Glomerular visceral epithelial cell (primary cell): ENCODE data around the gene EIF4G2.
A peak's percentile ranks its signal among the peaks of the same experiment; 100 is the strongest.

Experiments
- DNase-seq: peaks from one replicate; pipeline ENCODE4 v3.0.0-alpha.2; 2016; ENCODE audit errors: extremely low spot score

EIF4G2 gene

DNA sequence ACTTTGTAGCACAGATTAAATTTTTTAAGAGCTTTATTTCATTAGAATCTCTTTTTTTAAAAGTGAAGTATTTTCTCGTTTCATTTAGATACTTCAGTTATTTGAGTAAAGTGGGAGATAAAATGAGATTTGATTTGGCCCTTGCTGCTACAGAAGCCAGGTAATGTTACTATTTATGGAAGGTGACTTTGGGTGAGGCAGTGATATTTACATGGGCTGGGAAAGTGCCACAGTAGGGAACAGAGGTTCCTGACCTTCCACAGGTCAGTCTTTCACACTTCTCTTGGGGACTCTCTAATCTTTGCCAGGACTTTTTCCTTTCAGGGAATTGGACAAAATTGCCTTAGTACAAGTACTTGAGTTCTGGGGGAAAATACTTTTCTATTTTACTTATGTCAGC is 37.3 kb downstream of the EIF4G2 start:
- DNase-seq: no peak

DNA sequence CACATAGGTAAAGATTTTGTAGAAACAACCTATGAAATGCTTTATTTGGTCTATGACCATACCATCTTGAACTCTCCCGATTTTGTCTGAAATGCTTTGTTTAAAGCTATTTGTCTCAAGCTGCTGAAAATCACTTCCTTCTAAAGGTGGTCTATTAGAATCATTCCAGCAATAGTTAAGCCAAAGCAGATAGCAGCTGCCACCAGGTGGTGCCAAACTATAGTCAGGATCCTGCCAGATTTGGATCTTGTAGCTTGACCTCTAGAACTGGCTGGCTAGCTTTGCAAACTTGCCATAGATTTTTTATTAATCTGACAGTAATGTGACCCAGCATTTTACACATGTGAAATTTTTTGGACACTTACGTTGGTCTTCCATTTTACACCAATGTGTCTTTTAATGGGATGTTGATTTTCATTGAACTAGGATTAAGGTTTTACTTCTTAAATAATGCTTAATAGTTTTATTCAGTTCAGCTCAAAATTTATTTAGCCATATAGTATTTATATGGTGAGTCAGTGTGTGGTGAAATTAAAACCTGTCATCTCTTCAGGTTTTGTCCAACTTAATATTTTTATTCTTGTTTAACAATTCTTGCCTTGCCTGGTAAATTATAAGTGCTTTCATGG is 38.0 kb downstream of the EIF4G2 start:
- DNase-seq: peak; percentile 41

GRCh38 chr11:10764412-10764811 is 44.3 kb downstream of the EIF4G2 start:
- no peak for DNase-seq

- DNase-seq: no peak
Observed at GRCh38 chr11:10763766-10764165, 45.0 kb downstream of the EIF4G2 start.

DNA sequence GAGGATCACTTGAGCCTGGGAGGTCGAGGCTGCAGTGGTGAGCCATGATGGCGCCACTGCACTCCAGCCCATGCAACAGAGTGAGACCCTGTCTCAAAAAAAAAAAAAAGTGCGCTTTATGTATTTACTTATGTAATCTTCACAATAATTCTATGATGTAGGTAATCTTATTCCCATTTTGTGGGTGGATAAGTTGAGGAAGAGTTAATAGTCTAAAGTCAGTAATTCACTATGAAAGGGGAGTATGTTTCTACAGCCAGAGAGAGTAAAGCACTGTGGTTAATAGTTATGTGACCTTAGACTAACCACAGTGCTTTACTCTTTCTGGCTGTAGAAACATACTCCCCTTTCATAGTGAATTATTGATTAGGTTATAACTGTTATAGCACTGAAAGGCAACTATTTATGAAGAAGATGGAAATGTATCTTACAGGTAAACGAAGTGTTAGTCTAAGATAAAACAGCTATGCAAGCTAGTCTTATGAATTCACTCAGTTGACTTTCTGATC is 45.8 kb downstream of the EIF4G2 start:
- no peak for DNase-seq

DNA sequence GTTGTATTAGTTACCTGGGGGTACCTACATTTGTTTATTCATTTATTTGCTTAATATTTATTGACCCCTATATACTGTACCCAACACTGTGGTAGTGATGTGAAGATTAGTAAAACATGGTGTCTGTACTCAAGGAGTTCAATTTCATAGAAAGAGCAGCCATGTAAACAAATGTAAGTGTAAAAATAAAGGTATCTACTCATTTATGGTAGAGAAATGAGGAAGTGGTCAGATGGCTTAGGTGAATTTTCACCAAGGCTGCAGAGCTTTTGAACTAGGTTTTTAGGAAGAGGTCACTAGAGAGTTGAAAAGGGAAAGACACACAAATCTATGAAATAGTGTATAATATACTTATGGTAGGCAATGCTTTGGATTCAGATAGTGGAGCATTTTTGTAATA is 46.5 kb downstream of the EIF4G2 start:
- no peak for DNase-seq

- DNase-seq: no peak
Observed at GRCh38 chr11:10761085-10761698, 47.5 kb downstream of the EIF4G2 start.

DNA sequence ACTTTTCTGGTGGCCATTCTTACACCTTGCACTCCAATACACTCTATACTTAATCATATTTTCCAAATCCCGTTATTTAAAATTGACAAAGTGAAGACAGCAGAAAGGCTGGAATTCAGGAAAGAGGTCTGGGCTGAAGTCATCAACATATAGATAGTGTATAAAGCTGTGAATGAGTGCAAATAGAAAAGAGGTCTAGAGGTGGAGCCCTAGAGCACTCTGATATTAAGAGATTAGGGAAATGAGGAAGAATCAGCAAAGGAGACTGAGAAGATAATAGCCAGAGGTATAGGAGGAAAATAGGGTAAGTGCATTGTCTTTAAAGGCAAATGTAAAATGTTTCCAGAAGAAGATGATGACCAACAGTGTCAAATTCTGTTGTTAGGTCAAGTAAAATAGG is 49.8 kb downstream of the EIF4G2 start:
- no peak for DNase-seq

DNA sequence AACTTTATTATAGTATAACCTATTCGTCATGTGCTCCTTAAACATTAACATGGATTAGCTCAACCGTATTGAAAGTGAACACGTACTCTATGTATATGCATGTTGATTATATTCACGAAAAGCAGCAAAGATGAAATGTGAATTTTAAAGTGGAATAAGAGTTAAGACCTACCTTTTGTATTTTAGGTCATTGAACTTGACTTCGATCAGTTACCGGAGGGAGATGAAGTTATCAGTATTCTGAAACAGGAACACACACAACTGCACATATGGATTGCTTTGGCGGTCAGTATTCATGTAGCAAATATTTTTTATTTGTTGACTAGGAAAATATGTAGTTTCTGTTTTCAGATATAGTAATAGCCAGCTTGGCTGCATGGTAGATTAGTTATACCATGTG is 56.2 kb downstream of the EIF4G2 start:
- DNase-seq: no peak

DNA sequence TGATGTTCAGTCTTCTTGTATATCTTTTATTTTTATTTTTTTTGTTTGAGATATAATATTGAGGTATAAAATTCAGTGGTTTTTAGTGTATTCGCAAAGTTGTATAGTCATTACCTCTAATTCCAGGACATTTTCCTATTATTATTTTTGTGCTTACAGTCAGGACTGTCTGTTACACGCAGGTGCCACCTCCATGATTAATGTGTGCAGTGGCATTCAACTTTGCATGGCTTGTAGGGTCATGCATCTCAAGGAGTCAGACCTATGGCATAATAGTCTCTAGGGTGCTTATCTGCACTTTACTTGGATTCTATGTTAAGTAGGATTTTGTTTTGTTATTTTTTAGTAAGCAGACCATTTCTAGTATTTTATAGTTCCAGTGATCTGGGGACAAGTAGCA is 56.7 kb downstream of the EIF4G2 start:
- DNase-seq: no peak

DNA sequence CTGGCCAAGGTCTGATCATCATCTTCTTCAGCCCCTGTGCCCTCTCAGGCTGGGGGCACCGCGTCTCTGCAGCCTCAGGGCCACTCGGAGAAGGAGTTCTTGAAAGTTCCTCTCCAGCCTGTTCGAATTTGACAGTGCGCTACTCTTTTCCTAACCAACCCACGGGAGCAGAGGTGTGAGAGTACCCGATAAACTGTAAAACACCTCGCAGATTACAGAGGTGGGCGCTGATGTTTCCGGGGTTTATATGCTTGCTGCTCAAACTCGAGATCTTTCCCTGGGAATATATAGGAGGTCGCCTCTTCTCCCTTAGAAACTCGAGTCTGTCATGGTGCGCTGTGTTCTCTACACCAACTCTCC is 57.2 kb downstream of the EIF4G2 start:
- DNase-seq: no peak

- DNase-seq: peak; percentile 90
Observed at GRCh38 chr11:10750838-10751580, 57.7 kb downstream of the EIF4G2 start, which contains the start of gene CTR9. Gene CTR9 (plus strand): TSS chr11:10751246. CDS start chr11:10751413, 167 bp downstream.

DNA sequence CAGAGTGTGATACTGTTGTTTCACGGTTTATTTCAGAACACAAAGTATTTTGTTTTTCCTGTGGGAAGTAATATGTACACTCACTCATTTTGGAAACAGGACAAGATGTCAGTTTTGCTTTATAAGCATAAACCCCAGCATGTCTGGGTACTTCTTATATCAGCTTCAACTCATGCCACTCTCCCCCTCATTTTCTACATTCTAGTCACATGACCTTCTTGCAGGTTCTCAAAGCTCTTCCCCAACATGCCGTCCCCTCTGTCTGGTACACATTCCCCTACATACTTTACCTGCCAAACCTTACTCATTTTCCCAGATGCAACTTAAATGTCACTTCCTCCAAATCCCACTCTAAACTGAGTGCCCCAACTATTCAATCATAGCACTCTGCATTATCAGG is 59.2 kb downstream of the EIF4G2 start:
- DNase-seq: no peak

DNA sequence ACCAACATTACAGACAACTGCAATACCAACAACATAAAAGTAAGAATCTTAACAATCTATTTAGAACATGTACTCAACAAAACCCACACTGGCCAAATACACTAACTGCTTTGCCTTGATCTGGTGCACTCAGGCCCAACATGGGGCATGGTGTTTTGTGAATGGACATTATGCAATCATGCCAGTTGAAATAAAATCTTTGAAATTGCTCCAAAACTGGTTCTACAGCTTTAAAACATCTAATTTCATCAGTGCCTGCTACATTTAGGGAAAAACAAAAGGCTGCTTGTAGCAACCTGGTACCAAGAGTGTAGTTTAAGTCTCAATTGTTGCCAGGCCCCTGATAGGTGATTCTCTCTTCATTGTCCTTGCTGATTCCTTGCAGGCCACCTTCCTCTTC is 61.0 kb downstream of the EIF4G2 start:
- no peak for DNase-seq
